Thymus (tissue), 11 donors: Measurements from ENCODE around the gene ATRN. TPM values are rescaled to one million over a fixed set of nuclear protein-coding genes. Genes with fewer than 3 reads are reported as not detected.

Source experiments
- DNase-seq, 9 donors: peaks; one replicate each; pipeline ENCODE4 v3.0.0-alpha.2; 2013; ENCODE audit warnings: low spot score in 9 of 9, low read depth in 6 of 9, missing footprints in 1 of 9
- H3K27ac ChIP-seq, 2 donors: one replicate each; pipeline ENCODE4 v1.5.1; 2013; ENCODE audit warnings: control low read depth in 1 of 2, low read depth in 1 of 2, low read length in 1 of 2, mild to moderate bottlenecking in 1 of 2, moderate library complexity in 1 of 2
- H3K27me3 ChIP-seq, 2 donors: one replicate each; pipeline ENCODE4 v1.5.1; 2013; ENCODE audit warnings: low read length in 1 of 2; ENCODE audit not compliant: control insufficient read depth in 2 of 2, insufficient read depth in 1 of 2
- H3K36me3 ChIP-seq, 2 donors: one replicate each; pipeline ENCODE4 v1.5.1; 2013; ENCODE audit warnings: low read length in 1 of 2, mild to moderate bottlenecking in 1 of 2, moderate library complexity in 1 of 2; ENCODE audit not compliant: control insufficient read depth in 2 of 2, insufficient read depth in 2 of 2
- H3K4me1 ChIP-seq, 2 donors: one replicate each; pipeline ENCODE4 v1.5.1; 2013; ENCODE audit warnings: low read length in 2 of 2; ENCODE audit not compliant: control insufficient read depth in 2 of 2, insufficient read depth in 2 of 2
- H3K4me3 ChIP-seq, 2 donors: one replicate each; pipeline ENCODE4 v1.5.1; 2013; ENCODE audit warnings: low read length in 2 of 2, control low read depth in 1 of 2, mild to moderate bottlenecking in 1 of 2
- H3K9me3 ChIP-seq, 2 donors: one replicate each; pipeline ENCODE4 v1.5.1; 2013; ENCODE audit warnings: low read length in 1 of 2, mild to moderate bottlenecking in 1 of 2; ENCODE audit not compliant: control insufficient read depth in 2 of 2, insufficient read depth in 1 of 2
- WGBS: extraction: QIAGEN DNeasy Blood & Tissue Kit; methylation state at CpG from one replicate; pipeline ENCODE4 v1.1.7; 2013; 5-methylcytosine and 5-hydroxymethylcytosine counted together
- polyA plus RNA-seq: library from polyadenylated mRNA; stranded (reverse); fragments of 200-250 nt; gene quantifications from one replicate; pipeline ENCODE4 v1.2.3, GENCODE V29; 2013
- total RNA-seq: library from RNA; stranded (reverse); fragments of 120-200 nt; gene quantifications from one replicate; pipeline ENCODE4 v1.2.4, GENCODE V29; 2013
- donor health status: healthy.

Gene ATRN
- total and polyA plus RNA-seq, 2 donors = 4.8 to 7.4 TPM

- peaks cover 0 to 6% of the 10 kb centered on the region in 2 donors for H3K4me1 ChIP-seq
- no peak overlapping the region for H3K27ac ChIP-seq
- WGBS = 98% methylated on average over 5 of the region's 5 CpGs
- DNase-seq = no peak
- H3K27me3 ChIP-seq = no peaks in the 10 kb centered on the region
- H3K36me3 ChIP-seq = peaks cover 0 to 4% of the 10 kb centered on the region in 2 donors
- H3K9me3 ChIP-seq = no peaks in the 10 kb centered on the region
- no peak overlapping the region for H3K4me3 ChIP-seq
Observed at GRCh38 chr20:3631534-3631933, 160.7 kb downstream of the ATRN start.

GRCh38 chr20:3632311-3633004 is 161.6 kb downstream of the ATRN start:
- H3K36me3 ChIP-seq = peaks cover 0 to 4% of the 10 kb centered on the region in 2 donors
- WGBS = 84% methylated on average over 7 of the region's 7 CpGs

GRCh38 chr20:3633913-3634478 is 163.2 kb downstream of the ATRN start:
- H3K27me3 ChIP-seq = no peaks in the 10 kb centered on the region
- no peak overlapping the region for H3K27ac ChIP-seq
- H3K4me1 ChIP-seq = peaks cover 0 to 6% of the 10 kb centered on the region in 2 donors
- no peak for DNase-seq
- no peak overlapping the region for H3K4me3 ChIP-seq
- WGBS = 31% methylated on average over 6 of the region's 6 CpGs
- no peaks in the 10 kb centered on the region for H3K36me3 ChIP-seq
- no peaks in the 10 kb centered on the region for H3K9me3 ChIP-seq

More at GRCh38 chr20:3632311-3633004, 161.6 kb downstream of the ATRN start:
- no peaks in the 10 kb centered on the region for H3K27me3 ChIP-seq
- no peaks in the 10 kb centered on the region for H3K9me3 ChIP-seq
- peaks cover 0 to 6% of the 10 kb centered on the region in 2 donors for H3K4me1 ChIP-seq
- no peak overlapping the region for H3K4me3 ChIP-seq
- H3K27ac ChIP-seq = no peak overlapping the region
- no peak for DNase-seq

GRCh38 chr20:3635346-3635745 is 164.5 kb downstream of the ATRN start:
- no peak for DNase-seq
- H3K27me3 ChIP-seq = no peaks in the 10 kb centered on the region

GRCh38 chr20:3640259-3640658 is 169.4 kb downstream of the ATRN start:
- no peak for DNase-seq
- 97% methylated on average over 3 of the region's 3 CpGs for WGBS
- Histone ChIP-seq H3K27me3 (no peaks in the 10 kb centered on the region), H3K36me3 (no peaks in the 10 kb centered on the region), H3K9me3 (no peaks in the 10 kb centered on the region), H3K4me3 (no peak overlapping the region), H3K4me1 (no peaks in the 10 kb centered on the region), H3K27ac (no peak overlapping the region)

More at GRCh38 chr20:3635346-3635745, 164.5 kb downstream of the ATRN start:
- H3K36me3 ChIP-seq = no peaks in the 10 kb centered on the region
- peaks cover 0 to 6% of the 10 kb centered on the region in 2 donors for H3K4me1 ChIP-seq
- 98% methylated on average over 1 of the region's 1 CpG for WGBS
- H3K4me3 ChIP-seq = no peak overlapping the region
- no peaks in the 10 kb centered on the region for H3K9me3 ChIP-seq
- no peak overlapping the region for H3K27ac ChIP-seq

GRCh38 chr20:3645309-3646066 is 174.7 kb downstream of the ATRN start:
- no peaks in the 10 kb centered on the region for H3K9me3 ChIP-seq
- no peaks in the 10 kb centered on the region for H3K27me3 ChIP-seq
- no peak for DNase-seq
- WGBS = 96% methylated on average over 20 of the region's 20 CpGs
- H3K4me3 ChIP-seq = no peak overlapping the region
- no peak overlapping the region for H3K27ac ChIP-seq
- H3K36me3 ChIP-seq = peaks cover 0 to 3% of the 10 kb centered on the region in 2 donors
- H3K4me1 ChIP-seq = no peaks in the 10 kb centered on the region

GRCh38 chr20:3646067-3646440 is 175.2 kb downstream of the ATRN start:
- no peak overlapping the region for H3K4me3 ChIP-seq
- no peaks in the 10 kb centered on the region for H3K27me3 ChIP-seq
- H3K9me3 ChIP-seq = no peaks in the 10 kb centered on the region
- H3K4me1 ChIP-seq = no peaks in the 10 kb centered on the region
- WGBS = 77% methylated on average over 5 of the region's 5 CpGs
- no peak overlapping the region for H3K27ac ChIP-seq
- no peak for DNase-seq
- peaks cover 0 to 3% of the 10 kb centered on the region in 2 donors for H3K36me3 ChIP-seq

GRCh38 chr20:3646651-3647050 is 175.8 kb downstream of the ATRN start:
- Histone ChIP-seq H3K4me1 (no peaks in the 10 kb centered on the region), H3K4me3 (no peak overlapping the region), H3K9me3 (no peaks in the 10 kb centered on the region), H3K36me3 (peaks cover 0 to 3% of the 10 kb centered on the region in 2 donors), H3K27me3 (no peaks in the 10 kb centered on the region), H3K27ac (no peak overlapping the region)
- 98% methylated on average over 13 of the region's 13 CpGs for WGBS
- DNase-seq = no peak

GRCh38 chr20:3647473-3647872 is 176.7 kb downstream of the ATRN start:
- no peaks in the 10 kb centered on the region for H3K9me3 ChIP-seq
- DNase-seq = no peak
- no peak overlapping the region for H3K4me3 ChIP-seq
- no peaks in the 10 kb centered on the region for H3K4me1 ChIP-seq
- H3K36me3 ChIP-seq = peaks cover 0 to 3% of the 10 kb centered on the region in 2 donors
- H3K27me3 ChIP-seq = no peaks in the 10 kb centered on the region
- no peak overlapping the region for H3K27ac ChIP-seq
